ENCODE results near the gene OTOR. TPM values are rescaled to one million over a fixed set of nuclear protein-coding genes. Genes with fewer than 3 reads are reported as not detected.

OTOR gene
- total RNA-seq, 1 experiment from 2014 or later: not detected

DNA sequence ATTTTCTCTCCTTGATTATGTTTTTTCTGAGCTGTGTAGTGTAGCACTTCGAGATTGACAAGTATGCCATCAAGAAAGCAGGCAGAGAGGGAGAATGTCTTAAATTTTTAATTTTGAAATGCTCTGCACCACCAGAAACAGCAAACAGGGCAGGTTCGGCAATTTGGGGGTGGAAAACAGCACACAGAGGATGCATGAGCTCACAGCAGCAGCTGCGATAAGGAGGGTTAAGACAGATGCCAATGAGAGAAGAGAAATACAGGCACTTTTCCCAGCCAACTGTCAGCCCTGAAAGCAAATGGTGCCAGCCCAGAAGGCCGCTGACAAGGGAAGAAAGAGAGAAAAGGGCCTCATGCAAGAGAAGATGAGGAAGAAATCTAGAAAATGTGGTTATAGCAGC is 33.4 kb upstream of the OTOR start:
- Mint-ChIP-seq H3K27ac (ENCODE audit: unreplicated experiment) (no peak overlapping the region), H3K9me3 (ENCODE audit: low read depth, unreplicated experiment) (no peaks in the 10 kb centered on the region), H3K4me3 (ENCODE audit: low read depth, unreplicated experiment) (no peak overlapping the region), H3K36me3 (ENCODE audit: insufficient read depth, unreplicated experiment) (no peaks in the 10 kb centered on the region), H3K27me3 (ENCODE audit: unreplicated experiment) (peaks cover 15% of the 10 kb centered on the region), H3K4me1 (ENCODE audit: low read depth, unreplicated experiment) (no peaks in the 10 kb centered on the region)
- intact Hi-C loops (cut with micrococcal nuclease; ENCODE audit: unreplicated experiment): no loop called here
- TF ChIP-seq, protein P1, sequence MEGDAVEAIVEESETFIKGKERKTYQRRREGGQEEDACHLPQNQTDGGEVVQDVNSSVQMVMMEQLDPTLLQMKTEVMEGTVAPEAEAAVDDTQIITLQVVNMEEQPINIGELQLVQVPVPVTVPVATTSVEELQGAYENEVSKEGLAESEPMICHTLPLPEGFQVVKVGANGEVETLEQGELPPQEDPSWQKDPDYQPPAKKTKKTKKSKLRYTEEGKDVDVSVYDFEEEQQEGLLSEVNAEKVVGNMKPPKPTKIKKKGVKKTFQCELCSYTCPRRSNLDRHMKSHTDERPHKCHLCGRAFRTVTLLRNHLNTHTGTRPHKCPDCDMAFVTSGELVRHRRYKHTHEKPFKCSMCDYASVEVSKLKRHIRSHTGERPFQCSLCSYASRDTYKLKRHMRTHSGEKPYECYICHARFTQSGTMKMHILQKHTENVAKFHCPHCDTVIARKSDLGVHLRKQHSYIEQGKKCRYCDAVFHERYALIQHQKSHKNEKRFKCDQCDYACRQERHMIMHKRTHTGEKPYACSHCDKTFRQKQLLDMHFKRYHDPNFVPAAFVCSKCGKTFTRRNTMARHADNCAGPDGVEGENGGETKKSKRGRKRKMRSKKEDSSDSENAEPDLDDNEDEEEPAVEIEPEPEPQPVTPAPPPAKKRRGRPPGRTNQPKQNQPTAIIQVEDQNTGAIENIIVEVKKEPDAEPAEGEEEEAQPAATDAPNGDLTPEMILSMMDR (IDR thresholded peaks at IDR 0.05; ENCODE audit: unreplicated experiment): no peak
- CTCF ChIA-PET: no interaction called here
- DNase-seq: no peak
- no TSS peak for BruUV-seq (replicated peaks)

DNA sequence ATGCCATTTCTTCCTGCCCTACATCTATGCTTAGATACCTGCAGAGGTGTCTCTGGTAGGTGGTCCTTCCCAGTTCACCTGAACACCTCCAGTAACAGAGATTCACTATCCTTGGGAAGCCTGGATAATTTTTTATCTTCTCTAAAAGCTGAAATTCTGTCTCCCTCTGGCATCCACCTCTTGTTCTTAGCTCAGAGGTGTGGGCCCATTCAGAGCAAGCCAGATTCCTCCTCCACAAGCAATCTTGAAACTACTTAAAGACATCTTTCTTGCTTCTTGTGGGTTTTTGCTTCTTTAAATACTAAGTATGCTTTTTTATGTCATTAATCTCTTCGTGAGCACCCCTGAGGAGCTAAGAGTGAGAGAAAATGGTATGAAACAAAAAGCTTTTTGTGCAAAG is 28.7 kb upstream of the OTOR start:
- TF ChIP-seq, protein P1 (IDR thresholded peaks at IDR 0.05; ENCODE audit: unreplicated experiment): no peak
- H3K27me3 Mint-ChIP-seq (ENCODE audit: unreplicated experiment): peaks cover 44% of the 10 kb centered on the region
- no peak overlapping the region for H3K4me3 Mint-ChIP-seq (ENCODE audit: low read depth, unreplicated experiment)
- no peaks in the 10 kb centered on the region for H3K36me3 Mint-ChIP-seq (ENCODE audit: insufficient read depth, unreplicated experiment)
- H3K4me1 Mint-ChIP-seq (ENCODE audit: low read depth, unreplicated experiment): no peaks in the 10 kb centered on the region
- no peak overlapping the region for H3K27ac Mint-ChIP-seq (ENCODE audit: unreplicated experiment)
- intact Hi-C loops (cut with micrococcal nuclease; ENCODE audit: unreplicated experiment): no loop called here
- DNase-seq: no peak
- CTCF ChIA-PET: no interaction called here
- H3K9me3 Mint-ChIP-seq (ENCODE audit: low read depth, unreplicated experiment): no peaks in the 10 kb centered on the region
- no TSS peak for BruUV-seq (replicated peaks)

DNA sequence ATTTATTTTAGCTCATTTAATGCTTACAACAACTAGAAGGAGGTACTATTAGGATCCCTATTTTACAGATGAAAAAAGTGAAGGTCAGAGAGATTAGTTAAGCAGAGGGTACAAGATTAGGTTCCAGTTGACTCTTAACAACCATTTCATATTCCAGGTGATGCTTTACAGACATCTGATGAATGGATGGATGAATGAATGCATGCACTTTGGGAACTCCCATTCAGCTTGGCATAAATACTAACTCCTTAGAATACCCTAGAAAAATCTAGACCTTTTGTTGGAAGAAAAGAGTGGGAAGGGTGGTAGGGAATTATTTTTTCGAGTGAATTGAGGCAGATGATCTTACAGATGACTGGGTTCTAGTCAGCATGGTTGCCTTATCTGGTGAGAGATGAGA is 19.1 kb upstream of the OTOR start:
- BruUV-seq (replicated peaks): no TSS peak
- Mint-ChIP-seq H3K27me3 (ENCODE audit: unreplicated experiment) (no peaks in the 10 kb centered on the region), H3K27ac (ENCODE audit: unreplicated experiment) (no peak overlapping the region), H3K9me3 (ENCODE audit: low read depth, unreplicated experiment) (no peaks in the 10 kb centered on the region), H3K4me1 (ENCODE audit: low read depth, unreplicated experiment) (no peaks in the 10 kb centered on the region), H3K36me3 (ENCODE audit: insufficient read depth, unreplicated experiment) (peaks cover 13% of the 10 kb centered on the region), H3K4me3 (ENCODE audit: low read depth, unreplicated experiment) (peak overlapping the region; percentile 89)
- DNase-seq: no peak
- CTCF ChIA-PET: no interaction called here
- TF ChIP-seq, protein P1 (IDR thresholded peaks at IDR 0.05; ENCODE audit: unreplicated experiment): no peak
- intact Hi-C loops (cut with micrococcal nuclease; ENCODE audit: unreplicated experiment): no loop called here

DNA sequence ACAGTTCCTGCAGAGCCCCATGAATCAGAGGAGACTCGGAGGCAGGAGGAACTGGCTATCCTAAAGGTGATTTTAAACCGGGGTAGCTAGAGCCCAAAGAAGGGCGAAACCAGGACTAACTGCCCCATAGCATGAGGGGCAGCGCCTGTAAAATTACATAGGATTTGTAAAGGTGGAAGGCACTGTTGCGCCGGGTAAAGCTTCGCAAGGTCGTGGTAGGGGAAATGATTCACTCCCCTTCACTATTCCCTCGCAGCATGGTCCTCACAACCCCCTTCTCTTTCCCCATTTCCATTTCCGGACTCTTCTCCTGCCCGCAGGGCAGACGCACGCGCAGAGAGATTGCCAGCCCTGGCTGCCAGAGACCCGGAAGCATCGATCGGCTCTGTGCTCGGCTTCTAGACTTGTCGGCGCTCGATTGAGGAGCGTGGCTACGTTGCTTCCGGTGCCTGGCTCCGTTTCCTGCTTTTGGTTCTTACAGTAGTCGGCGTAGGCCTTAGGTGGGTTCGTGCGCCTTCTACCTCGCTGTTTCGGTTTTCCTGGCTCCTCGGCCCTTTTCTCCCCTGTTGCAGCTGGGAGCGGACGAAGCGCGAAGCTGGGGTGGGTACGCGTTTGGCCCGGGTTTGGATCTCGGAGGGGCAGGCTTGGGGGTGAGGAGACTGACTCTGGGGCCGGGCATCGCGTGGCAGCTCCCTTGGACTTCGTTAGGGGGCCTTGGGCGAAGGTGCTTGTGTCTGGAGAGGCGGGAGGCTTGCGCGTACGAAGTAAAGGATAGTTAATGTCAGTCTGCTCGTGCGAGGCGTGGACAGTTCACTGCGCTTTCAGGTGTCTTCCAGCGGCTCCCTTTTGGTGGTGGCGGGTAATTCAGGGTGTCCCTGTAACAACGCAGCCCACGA is 18.3 kb upstream of the OTOR start, which contains the start of gene SNRPB2:
TSS of gene SNRPB2 (plus strand) at position 462 of the 896 bp plus-strand sequence. CDS start 1,677 bp downstream, outside the sequence.
- BruUV-seq (replicated peaks): TSS peak; percentile 73
- Mint-ChIP-seq H3K9me3 (ENCODE audit: low read depth, unreplicated experiment) (no peaks in the 10 kb centered on the region), H3K27ac (ENCODE audit: unreplicated experiment) (peak within 1 kb of the TSS; percentile 95), H3K36me3 (ENCODE audit: insufficient read depth, unreplicated experiment) (peaks cover 13% of the 10 kb centered on the region), H3K27me3 (ENCODE audit: unreplicated experiment) (no peaks in the 10 kb centered on the region), H3K4me3 (ENCODE audit: low read depth, unreplicated experiment) (peak within 1 kb of the TSS; percentile 89), H3K4me1 (ENCODE audit: low read depth, unreplicated experiment) (no peaks in the 10 kb centered on the region)
- DNase-seq: peak; percentile 71
- TF ChIP-seq, protein P1 (IDR thresholded peaks at IDR 0.05; ENCODE audit: unreplicated experiment): no peak
- CTCF ChIA-PET: no interaction called here
- intact Hi-C loops (cut with micrococcal nuclease; ENCODE audit: unreplicated experiment): no loop called here
